22Rv1 (cell line): ENCODE data around the gene LRRC8A.

Experiments
- H3K27ac ChIP-seq: fragments of 450-650 bp; 2 replicates; pipeline ENCODE4 v1.5.1; 2017
- ZFX ChIP-seq: fragments of 450-650 bp; IDR thresholded peaks from 2 replicates; pipeline ENCODE4 v1.6.1; 2017; ENCODE audit warnings: antibody characterized with exemption, borderline replicate concordance
- TF ChIP-seq, protein P1 (sequence below): fragments of 450-650 bp; IDR thresholded peaks from 2 replicates; pipeline ENCODE4 v1.5.1; 2017; ENCODE audit warnings: mild to moderate bottlenecking

Gene LRRC8A

DNA sequence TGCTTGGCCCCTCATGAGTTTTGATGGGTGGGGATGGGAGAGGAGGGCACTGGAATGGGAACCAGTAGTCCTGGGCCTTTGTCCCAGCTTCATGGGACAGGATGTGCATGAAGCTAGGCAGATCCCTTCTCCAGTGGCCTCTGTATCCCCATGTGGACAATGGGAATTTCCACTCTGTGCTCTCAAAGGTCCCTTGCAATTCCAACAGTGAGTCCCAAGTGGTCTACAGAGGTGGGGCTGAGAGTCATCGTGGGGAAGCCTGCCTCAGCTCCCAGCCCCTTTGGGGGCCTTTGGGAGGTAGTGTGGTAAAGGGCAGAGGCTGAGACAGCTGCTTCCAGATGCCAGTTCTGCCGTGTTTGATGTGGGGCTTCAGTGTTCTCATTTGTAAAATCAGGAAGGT is 37.0 kb downstream of the LRRC8A start:
- H3K27ac ChIP-seq: peak overlapping the region; percentile 91
- TF ChIP-seq, protein P1, sequence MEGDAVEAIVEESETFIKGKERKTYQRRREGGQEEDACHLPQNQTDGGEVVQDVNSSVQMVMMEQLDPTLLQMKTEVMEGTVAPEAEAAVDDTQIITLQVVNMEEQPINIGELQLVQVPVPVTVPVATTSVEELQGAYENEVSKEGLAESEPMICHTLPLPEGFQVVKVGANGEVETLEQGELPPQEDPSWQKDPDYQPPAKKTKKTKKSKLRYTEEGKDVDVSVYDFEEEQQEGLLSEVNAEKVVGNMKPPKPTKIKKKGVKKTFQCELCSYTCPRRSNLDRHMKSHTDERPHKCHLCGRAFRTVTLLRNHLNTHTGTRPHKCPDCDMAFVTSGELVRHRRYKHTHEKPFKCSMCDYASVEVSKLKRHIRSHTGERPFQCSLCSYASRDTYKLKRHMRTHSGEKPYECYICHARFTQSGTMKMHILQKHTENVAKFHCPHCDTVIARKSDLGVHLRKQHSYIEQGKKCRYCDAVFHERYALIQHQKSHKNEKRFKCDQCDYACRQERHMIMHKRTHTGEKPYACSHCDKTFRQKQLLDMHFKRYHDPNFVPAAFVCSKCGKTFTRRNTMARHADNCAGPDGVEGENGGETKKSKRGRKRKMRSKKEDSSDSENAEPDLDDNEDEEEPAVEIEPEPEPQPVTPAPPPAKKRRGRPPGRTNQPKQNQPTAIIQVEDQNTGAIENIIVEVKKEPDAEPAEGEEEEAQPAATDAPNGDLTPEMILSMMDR: no peak
- no peak for TF ChIP-seq ZFX

DNA sequence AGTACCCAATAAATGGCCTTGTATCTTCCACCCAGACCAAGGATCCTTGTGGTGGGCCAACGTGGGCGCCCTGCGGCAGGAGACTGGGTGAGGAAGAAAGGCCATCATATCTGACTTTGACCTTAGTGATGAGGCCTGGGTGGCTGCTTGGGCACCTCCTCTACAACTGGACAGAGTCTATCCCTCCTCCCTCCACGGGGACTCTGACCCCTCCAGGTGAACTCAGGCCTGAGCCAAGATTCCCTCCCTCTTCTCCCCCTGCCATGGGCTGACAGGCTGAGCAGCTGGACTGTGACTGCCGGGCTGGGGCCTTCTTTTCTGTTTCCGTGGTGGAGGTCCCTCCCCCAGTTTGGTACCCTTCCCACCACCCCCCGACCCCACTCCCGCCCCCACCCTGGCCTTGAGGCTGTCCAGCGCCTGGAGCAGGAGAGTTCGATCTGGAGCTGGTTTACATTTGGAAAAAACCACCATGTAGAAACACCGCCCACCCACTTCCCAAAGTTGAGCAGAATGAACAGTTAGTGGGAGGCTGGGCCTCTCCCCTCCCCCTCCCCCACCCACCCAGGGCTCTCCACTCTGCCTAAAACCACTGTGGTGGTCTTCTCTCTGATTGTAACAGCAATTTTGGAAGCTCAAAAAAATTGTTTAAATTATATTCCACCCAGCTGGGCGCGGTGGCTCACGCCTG is 37.6 kb downstream of the LRRC8A start:
- H3K27ac ChIP-seq: peak overlapping the region; percentile 91
- TF ChIP-seq ZFX: no peak
- TF ChIP-seq, protein P1: no peak

DNA sequence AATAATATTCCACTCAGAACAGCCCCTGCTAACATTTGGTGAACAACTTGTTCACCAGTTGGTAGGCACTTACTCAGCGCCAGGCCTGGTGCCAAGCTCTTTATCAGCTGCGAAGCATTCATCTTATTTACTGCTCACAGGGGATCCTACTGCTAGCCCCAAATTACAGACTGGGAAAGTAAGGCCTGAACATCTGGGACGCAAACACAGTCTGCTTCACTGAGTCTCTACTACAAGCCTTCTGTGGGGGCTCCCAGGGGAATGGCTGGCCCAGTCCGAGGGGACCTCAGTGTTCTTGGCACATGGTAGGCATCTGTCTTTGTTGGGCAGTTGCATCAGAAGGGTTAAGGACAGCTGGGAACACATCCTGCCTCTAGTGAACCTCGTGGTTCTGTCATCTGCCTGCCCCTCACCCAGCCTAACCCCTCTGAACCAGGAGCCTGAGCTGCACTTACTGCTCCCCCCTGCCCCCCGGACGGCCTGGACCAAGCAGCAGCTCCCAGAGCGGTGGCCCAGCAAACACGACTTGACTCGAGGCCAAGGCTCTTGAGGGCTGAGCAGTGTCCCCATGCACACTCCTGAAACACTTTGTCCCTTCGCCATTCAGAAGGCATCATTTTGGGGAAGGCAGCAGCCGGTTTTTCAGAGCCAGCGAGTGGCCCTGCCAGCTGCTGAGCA is 38.6 kb downstream of the LRRC8A start, which contains the start of gene PHYHD1:
TSS of gene PHYHD1 (plus strand) at position 602 of the 678 bp plus-strand sequence. CDS start 1,342 bp downstream, outside the sequence.
- no peak for TF ChIP-seq ZFX
- TF ChIP-seq, protein P1: no peak
- H3K27ac ChIP-seq: peak within 1 kb of the TSS; percentile 91

DNA sequence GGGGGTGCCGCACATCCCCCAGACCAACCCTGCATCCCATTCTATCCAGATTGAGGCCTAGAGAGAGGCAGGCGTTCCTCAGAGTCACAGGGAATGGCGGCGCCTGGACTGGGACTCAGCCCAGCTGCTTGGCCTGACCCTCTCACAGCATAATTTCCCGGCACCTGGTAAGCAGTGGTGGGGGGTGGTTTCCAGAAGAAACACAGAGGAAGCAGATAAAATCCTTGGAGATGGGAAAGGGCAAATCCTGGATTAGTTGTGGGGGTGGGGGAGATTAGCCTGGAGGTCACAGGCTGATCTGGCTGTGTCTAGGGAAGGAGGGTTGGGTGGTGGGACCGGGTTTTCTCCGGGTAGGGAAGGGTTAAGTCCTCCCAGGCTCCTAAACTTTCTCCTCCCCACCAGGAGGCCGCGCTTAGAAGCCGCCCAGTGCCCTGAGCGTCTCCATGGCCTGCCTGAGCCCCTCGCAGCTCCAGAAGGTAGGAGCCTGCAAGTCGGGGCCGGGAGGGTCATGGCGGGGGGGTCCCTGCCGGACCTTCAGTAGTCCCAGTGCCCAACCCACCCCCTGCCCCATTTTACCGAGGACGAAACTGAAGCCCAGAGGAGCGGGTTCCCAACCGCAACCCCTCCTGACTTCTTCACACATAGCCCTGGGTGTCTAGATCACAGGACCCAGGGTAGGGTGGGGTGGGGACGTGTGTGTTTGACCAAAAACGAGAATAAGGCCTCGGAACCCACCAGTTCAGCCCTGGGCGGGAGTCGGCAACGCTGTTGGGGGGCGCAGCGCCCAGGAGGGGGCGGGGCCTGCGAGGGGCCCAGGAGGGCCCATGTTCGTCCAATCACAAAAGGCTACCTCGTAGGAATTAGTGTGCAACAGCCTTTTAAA is 40.2 kb downstream of the LRRC8A start:
- TF ChIP-seq, protein P1: no peak
- peak overlapping the region; percentile 91 for H3K27ac ChIP-seq

DNA sequence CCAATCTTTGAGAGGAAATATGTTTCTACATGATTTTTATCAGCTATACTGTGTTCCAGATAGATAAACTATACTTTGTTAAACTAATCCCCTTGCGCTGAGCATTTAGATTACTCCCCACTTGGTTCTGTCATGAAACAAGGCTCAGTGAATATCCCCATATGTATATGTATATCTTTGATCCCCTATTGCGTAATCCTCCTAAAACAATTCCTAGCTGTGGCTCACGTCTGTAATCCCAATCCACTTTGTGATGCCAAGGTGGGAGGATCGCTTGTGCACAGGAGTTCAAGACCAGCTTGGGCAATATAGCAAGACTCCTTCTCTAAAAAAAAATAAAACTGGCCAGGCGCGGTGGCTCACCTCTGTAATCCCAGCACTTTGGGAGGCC is 41.6 kb downstream of the LRRC8A start:
- TF ChIP-seq ZFX: no peak
- H3K27ac ChIP-seq: peak overlapping the region; percentile 13; the same call in 1 of the 2 replicates

DNA sequence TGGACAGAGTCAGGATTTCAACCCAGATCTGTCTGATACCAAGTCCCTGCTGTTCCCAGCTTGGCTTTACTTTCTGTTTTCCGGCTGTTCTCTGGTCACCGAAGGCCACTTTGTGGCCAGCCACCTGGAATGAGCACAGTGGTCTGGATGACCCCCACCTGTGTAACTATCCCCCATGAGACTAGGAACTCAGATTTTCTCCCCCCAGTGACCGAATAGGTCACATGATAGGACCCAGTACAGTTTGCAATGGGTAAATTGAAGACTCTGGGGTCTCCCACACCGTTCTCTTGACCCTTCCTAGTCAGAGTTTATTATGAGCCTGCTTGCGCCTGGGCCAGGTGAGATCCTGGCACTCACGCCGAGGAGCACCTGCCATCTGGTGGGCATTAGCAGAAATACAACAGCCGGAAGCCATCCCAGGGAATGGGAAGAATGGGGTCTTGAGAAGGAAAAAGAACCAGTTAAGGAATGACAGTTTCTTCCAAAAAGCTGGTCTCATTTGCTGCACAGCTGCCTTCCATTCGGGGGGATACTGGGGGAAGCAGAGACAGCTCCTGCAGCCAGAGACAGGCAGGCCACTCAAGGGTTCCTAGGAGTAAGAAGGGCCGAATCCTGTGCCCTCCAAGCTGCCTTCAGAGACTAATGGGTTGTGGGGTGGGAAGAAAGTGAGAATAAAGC is 45.9 kb downstream of the LRRC8A start:
- no peak for TF ChIP-seq ZFX
- TF ChIP-seq, protein P1: peak; percentile 91
- peak overlapping the region; percentile 46 for H3K27ac ChIP-seq

DNA sequence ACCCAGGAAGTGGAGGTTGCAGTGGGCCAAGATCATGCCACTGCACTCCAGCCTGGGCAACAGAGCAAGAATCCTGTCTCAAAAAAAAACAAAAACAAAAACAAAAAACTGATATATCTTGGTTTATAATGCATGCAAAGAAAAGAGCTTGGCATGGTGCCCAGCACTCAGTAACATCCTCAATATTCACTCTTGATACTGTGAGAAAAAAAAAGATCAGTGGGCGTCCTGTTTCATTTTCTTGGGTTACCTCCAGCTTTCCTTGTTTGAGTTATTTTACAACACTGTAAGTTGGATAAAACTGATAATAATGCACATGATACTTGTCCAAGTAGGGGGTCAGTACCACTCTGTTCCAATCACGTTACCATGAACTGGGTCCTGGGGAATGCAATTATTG is 46.7 kb downstream of the LRRC8A start:
- TF ChIP-seq ZFX: no peak
- TF ChIP-seq, protein P1: no peak
- peak overlapping the region; percentile 46 for H3K27ac ChIP-seq
